ENCODE measurements around the gene SRSF10. TPM values are rescaled to one million over a fixed set of nuclear protein-coding genes. Genes with fewer than 3 reads are reported as not detected.

SRSF10 gene
- total and polyA plus RNA-seq, 10 donors, result 54.5 to 146 (median 98.2) TPM

DNA sequence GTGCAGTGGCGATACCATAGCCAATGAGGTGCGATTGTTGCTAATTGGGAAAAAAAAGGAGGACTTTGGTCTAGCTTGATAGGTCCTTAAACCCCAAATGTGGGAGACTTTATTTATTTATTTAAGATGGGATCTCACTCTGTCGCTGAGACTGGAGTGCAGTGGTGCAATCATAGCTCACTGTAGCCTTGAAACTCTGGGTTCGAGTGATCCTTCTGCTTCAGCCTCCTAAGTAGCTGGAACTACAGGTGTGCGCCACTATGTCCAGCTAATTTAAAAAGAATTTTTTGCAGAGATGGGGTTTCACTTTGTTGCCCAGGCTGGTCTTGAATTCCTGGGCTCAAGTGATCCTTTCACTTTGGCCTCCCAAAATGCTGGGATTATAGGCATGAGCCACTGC, 24.0 kb upstream of the SRSF10 start:
- H3K27ac ChIP-seq, result no peak overlapping the region
- DNase-seq, result no peak
- H3K36me3 ChIP-seq, result no peaks in the 10 kb centered on the region
- H3K9me3 ChIP-seq, result peaks cover 0 to 6% (median 0%) of the 10 kb centered on the region in 8 donors
- TF ChIP-seq POLR2AphosphoS5 (IDR thresholded peaks at IDR 0.05) (no peak), CTCF (IDR thresholded peaks at IDR 0.05 in 8 of 11, conservative IDR thresholded peaks at IDR 0.05 in 3 of 11) (no peak), POLR2A (IDR thresholded peaks at IDR 0.05) (no peak)
- intact Hi-C loops (cut with DNase I; ENCODE audit: low total_unique reads), result no loop called here
- no peaks in the 10 kb centered on the region for H3K4me1 ChIP-seq
- WGBS, 5 donors, result 89 to 94% (median 94%) methylated on average over 5 of the region's 5 CpGs
- no peak overlapping the region for H3K4me3 ChIP-seq
- H3K27me3 ChIP-seq (replicated peaks in 1 of 7), result peaks cover 0 to 7% (median 0%) of the 10 kb centered on the region in 7 donors

DNA sequence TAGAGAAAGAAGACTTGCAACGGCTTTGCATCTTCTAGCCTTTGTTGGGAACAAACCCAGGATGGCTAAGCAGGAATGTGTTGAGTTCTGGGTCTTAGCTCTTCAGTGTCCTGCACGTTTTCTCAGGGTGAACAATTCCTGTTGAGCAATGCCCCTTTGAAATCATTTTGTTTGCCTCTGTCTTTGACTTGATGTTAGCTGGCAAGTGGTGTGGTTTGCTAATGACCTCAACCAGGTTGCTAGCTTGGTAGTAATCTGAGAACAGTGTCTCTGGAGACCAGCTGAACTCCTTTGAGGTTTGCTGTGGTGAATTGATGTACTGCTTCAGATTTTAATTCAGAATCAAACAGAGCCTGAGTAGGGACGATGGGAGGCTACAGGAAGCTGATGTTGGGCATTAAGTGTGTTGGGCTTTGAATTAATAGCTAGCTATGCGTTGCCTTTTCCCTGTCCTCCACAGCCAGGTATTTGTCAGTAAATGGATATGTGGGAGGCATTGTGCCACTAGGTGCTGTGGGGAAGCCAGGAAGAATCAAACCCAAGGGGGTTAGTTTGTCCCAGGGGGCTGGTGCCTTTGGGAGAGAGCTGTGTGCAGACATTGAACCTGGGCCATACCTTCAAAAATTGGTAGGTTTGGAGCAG, 23.3 kb upstream of the SRSF10 start:
- no peaks in the 10 kb centered on the region for H3K4me1 ChIP-seq
- H3K4me3 ChIP-seq, result no peak overlapping the region
- H3K27ac ChIP-seq, result no peak overlapping the region
- DNase-seq, result no peak
- peaks cover 0 to 7% (median 0%) of the 10 kb centered on the region in 7 donors for H3K27me3 ChIP-seq (replicated peaks in 1 of 7)
- TF ChIP-seq CTCF (IDR thresholded peaks at IDR 0.05 in 8 of 11, conservative IDR thresholded peaks at IDR 0.05 in 3 of 11) (no peak), POLR2AphosphoS5 (IDR thresholded peaks at IDR 0.05) (no peak), POLR2A (IDR thresholded peaks at IDR 0.05) (no peak)
- H3K36me3 ChIP-seq, result no peaks in the 10 kb centered on the region
- intact Hi-C loops (cut with DNase I; ENCODE audit: low total_unique reads), result no loop called here
- peaks cover 0 to 6% (median 0%) of the 10 kb centered on the region in 8 donors for H3K9me3 ChIP-seq
- WGBS, 5 donors, result 29 to 47% (median 37%) methylated on average over 4 of the region's 4 CpGs

DNA sequence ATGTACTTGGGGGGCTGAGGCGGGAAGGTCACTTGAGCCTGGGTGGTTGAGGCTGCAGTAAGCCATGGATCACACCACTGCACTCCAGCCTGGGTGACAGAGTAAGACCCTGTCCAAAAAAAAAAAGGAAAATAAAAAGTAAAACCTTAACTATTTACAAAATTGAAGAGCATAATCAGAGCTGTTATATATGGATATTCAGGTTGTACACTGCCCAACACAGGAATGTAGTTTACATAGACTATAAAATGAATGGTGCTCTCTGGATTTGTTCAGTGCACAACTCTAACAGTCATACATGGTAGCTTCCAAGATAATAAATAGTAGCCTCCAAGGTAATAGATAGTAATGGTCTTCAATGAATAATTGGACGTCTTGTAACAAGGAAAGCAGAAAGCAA, 22.6 kb upstream of the SRSF10 start:
- H3K4me3 ChIP-seq, result no peak overlapping the region
- intact Hi-C loops (cut with DNase I; ENCODE audit: low total_unique reads), result no loop called here
- H3K4me1 ChIP-seq, result no peaks in the 10 kb centered on the region
- no peak for DNase-seq
- TF ChIP-seq CTCF (IDR thresholded peaks at IDR 0.05 in 8 of 11, conservative IDR thresholded peaks at IDR 0.05 in 3 of 11) (no peak), POLR2A (IDR thresholded peaks at IDR 0.05) (no peak), POLR2AphosphoS5 (IDR thresholded peaks at IDR 0.05) (no peak)
- 75 to 91% (median 84%) methylated on average over 2 of the region's 2 CpGs for WGBS, 5 donors
- peaks cover 0 to 6% (median 0%) of the 10 kb centered on the region in 8 donors for H3K9me3 ChIP-seq
- H3K36me3 ChIP-seq, result no peaks in the 10 kb centered on the region
- no peak overlapping the region for H3K27ac ChIP-seq
- H3K27me3 ChIP-seq (replicated peaks in 1 of 7), result peaks cover 0 to 7% (median 0%) of the 10 kb centered on the region in 7 donors

- no peak overlapping the region for H3K4me3 ChIP-seq
- WGBS, 5 donors, result 74 to 83% (median 81%) methylated on average over 3 of the region's 3 CpGs
- no peaks in the 10 kb centered on the region for H3K27me3 ChIP-seq (replicated peaks in 1 of 7)
- H3K4me1 ChIP-seq, result no peaks in the 10 kb centered on the region
- DNase-seq, result no peak
- TF ChIP-seq CTCF (IDR thresholded peaks at IDR 0.05 in 8 of 11, conservative IDR thresholded peaks at IDR 0.05 in 3 of 11) (no peak), POLR2A (IDR thresholded peaks at IDR 0.05) (no peak), POLR2AphosphoS5 (IDR thresholded peaks at IDR 0.05) (no peak)
- H3K27ac ChIP-seq, result no peak overlapping the region
- no peaks in the 10 kb centered on the region for H3K36me3 ChIP-seq
- no peaks in the 10 kb centered on the region for H3K9me3 ChIP-seq
- intact Hi-C loops (cut with DNase I; ENCODE audit: low total_unique reads), result no loop called here
Measured at GRCh38 chr1:23999156-23999671, 19.1 kb upstream of the SRSF10 start.
